Liver (tissue), 9 donors: Measurements from ENCODE around the gene NT5C3A. TPM values are rescaled to one million over a fixed set of nuclear protein-coding genes. Genes with fewer than 3 reads are reported as not detected.

Source experiments
- DNase-seq: peaks from one replicate; pipeline ENCODE4 v3.0.0-alpha.2; 2017; ENCODE audit warnings: low spot score
- H3K27ac ChIP-seq, 2 donors: one replicate each; pipeline ENCODE4 v1.7.0; 2013; ENCODE audit warnings: inconsistent platforms in 2 of 2, low read length in 2 of 2, control low read depth in 1 of 2, low read depth in 1 of 2, mild to moderate bottlenecking in 1 of 2
- H3K27me3 ChIP-seq, 4 donors: one replicate each; pipeline versions ENCODE4 v1.6.1 to v1.7.0; 2013; ENCODE audit warnings: low read length in 3 of 4, inconsistent platforms in 1 of 4, mild to moderate bottlenecking in 1 of 4, moderate library complexity in 1 of 4; ENCODE audit not compliant: control insufficient read depth in 4 of 4, insufficient read depth in 4 of 4
- H3K36me3 ChIP-seq, 4 donors: one replicate each; pipeline versions ENCODE4 v1.6.1 to v1.7.0; 2013; ENCODE audit warnings: low read length in 3 of 4, mild to moderate bottlenecking in 3 of 4, low read depth in 1 of 4, moderate library complexity in 1 of 4; ENCODE audit not compliant: control insufficient read depth in 4 of 4, insufficient read depth in 3 of 4
- H3K4me1 ChIP-seq, 4 donors: one replicate each; pipeline versions ENCODE4 v1.6.1 to v1.7.0; 2013; ENCODE audit warnings: low read length in 3 of 4, mild to moderate bottlenecking in 3 of 4, moderate library complexity in 1 of 4; ENCODE audit not compliant: control insufficient read depth in 4 of 4, insufficient read depth in 4 of 4
- H3K4me3 ChIP-seq, 3 donors: one replicate each; pipeline versions ENCODE4 v1.6.1 to v1.7.0; 2013; ENCODE audit warnings: low read length in 3 of 3, control low read depth in 1 of 3, low read depth in 1 of 3, mild to moderate bottlenecking in 1 of 3
- H3K9ac ChIP-seq, 2 donors: one replicate each; pipeline ENCODE4 v1.7.0; 2013; ENCODE audit warnings: low read length in 2 of 2, mild to moderate bottlenecking in 2 of 2, moderate library complexity in 2 of 2, control low read depth in 1 of 2, low read depth in 1 of 2
- H3K9me3 ChIP-seq, 4 donors: one replicate each; pipeline versions ENCODE4 v1.6.1 to v1.7.0; 2013; ENCODE audit warnings: low read length in 3 of 4; ENCODE audit not compliant: control insufficient read depth in 4 of 4
- ATF3 ChIP-seq: IDR thresholded peaks from 2 replicates; pipeline ENCODE4 v1.6.1; 2016; ENCODE audit warnings: antibody characterized with exemption
- EGR1 ChIP-seq, 2 donors: IDR thresholded peaks; 2 replicates each; pipeline ENCODE4 v1.6.1; 2016 to 2018; ENCODE audit warnings: antibody characterized with exemption in 2 of 2, low read depth in 2 of 2
- FOXA1 ChIP-seq: IDR thresholded peaks from 2 replicates; pipeline ENCODE4 v1.6.1; 2016; ENCODE audit warnings: antibody characterized with exemption
- FOXA2 ChIP-seq: IDR thresholded peaks from 2 replicates; pipeline ENCODE4 v1.6.1; 2016; ENCODE audit warnings: antibody characterized with exemption
- GABPA ChIP-seq, 2 donors: IDR thresholded peaks in 1 of 2; conservative IDR thresholded peaks in 1 of 2; 2 replicates each; pipeline ENCODE4 v1.6.1; 2016; ENCODE audit warnings: antibody characterized with exemption in 2 of 2, mild to moderate bottlenecking in 1 of 2, moderate library complexity in 1 of 2
- HNF4A ChIP-seq, 2 donors: conservative IDR thresholded peaks; 2 replicates each; pipeline ENCODE4 v1.6.1; 2016; ENCODE audit warnings: antibody characterized with exemption in 2 of 2, mild to moderate bottlenecking in 2 of 2
- HNF4G ChIP-seq: IDR thresholded peaks from 2 replicates; pipeline ENCODE4 v1.6.1; 2016; ENCODE audit warnings: antibody characterized with exemption
- JUND ChIP-seq, 2 donors: IDR thresholded peaks; 2 replicates each; pipeline ENCODE4 v1.6.1; 2016; ENCODE audit warnings: antibody characterized with exemption in 2 of 2
- MAX ChIP-seq: IDR thresholded peaks from 2 replicates; pipeline ENCODE4 v1.6.1; 2016; ENCODE audit warnings: antibody characterized with exemption
- NR2F2 ChIP-seq: IDR thresholded peaks from 2 replicates; pipeline ENCODE4 v1.6.1; 2016; ENCODE audit warnings: antibody characterized with exemption
- RAD21 ChIP-seq, 2 donors: IDR thresholded peaks; 2 replicates each; pipeline ENCODE4 v1.6.1; 2016; ENCODE audit warnings: antibody characterized with exemption in 2 of 2, mild to moderate bottlenecking in 2 of 2
- RXRA ChIP-seq, 2 donors: IDR thresholded peaks; 2 replicates each; pipeline ENCODE4 v1.6.1; 2017 to 2018; ENCODE audit warnings: antibody characterized with exemption in 2 of 2, mild to moderate bottlenecking in 1 of 2
- SP1 ChIP-seq: IDR thresholded peaks from 2 replicates; pipeline ENCODE4 v1.6.1; 2018; ENCODE audit warnings: antibody characterized with exemption, mild to moderate bottlenecking
- TAF1 ChIP-seq: conservative IDR thresholded peaks from 2 replicates; pipeline ENCODE4 v1.6.1; 2016; ENCODE audit warnings: antibody characterized with exemption, mild to moderate bottlenecking
- YY1 ChIP-seq: IDR thresholded peaks from 2 replicates; pipeline ENCODE4 v1.6.1; 2016; ENCODE audit warnings: antibody characterized with exemption, mild to moderate bottlenecking
- WGBS: extraction: QIAGEN DNeasy Blood & Tissue Kit; methylation state at CpG from one replicate; pipeline ENCODE4 v1.1.7; 2013; 5-methylcytosine and 5-hydroxymethylcytosine counted together
- polyA plus RNA-seq, 2 donors: library from polyadenylated mRNA; stranded (reverse) in 1 of 2; unstranded in 1 of 2; fragments of 200-250 nt in 1 of 2; fragments of >200 nt in 1 of 2; fragmentation: Nextera tagmentation in 1 of 2; extraction: Ambion mirVana in 1 of 2; gene quantifications; one replicate each; pipeline versions ENCODE4 v1.2.1 to v1.2.3, GENCODE V29; 2013 to 2015
- total RNA-seq, 2 donors: library from RNA; depleted of rRNA; stranded (reverse); fragments of >200 nt; gene quantifications; one replicate each; pipeline ENCODE4 v1.2.3, GENCODE V29; 2014
- TF ChIP-seq, protein P1 (sequence below): IDR thresholded peaks from 2 replicates; pipeline ENCODE4 v1.6.1; 2016; ENCODE audit warnings: antibody characterized with exemption
- TF ChIP-seq, protein P2 (sequence below): IDR thresholded peaks from 2 replicates; pipeline ENCODE4 v1.6.1; 2016; ENCODE audit warnings: antibody characterized with exemption, mild to moderate bottlenecking
- TF ChIP-seq, protein P3 (sequence below): fragments of 150-350 bp; IDR thresholded peaks from 2 replicates; pipeline ENCODE4 v1.5.1; 2017; ENCODE audit warnings: improper control_type of control experiment, low read depth, low read length; ENCODE audit not compliant: missing input control
- donor health status: healthy.
- donor health status: healthy.
- donor health status: healthy.
- donor health status: healthy.
- donor health status: healthy.

NT5C3A gene
- total and polyA plus RNA-seq, 4 donors = 4.3 to 41.6 (median 9.7) TPM

DNA sequence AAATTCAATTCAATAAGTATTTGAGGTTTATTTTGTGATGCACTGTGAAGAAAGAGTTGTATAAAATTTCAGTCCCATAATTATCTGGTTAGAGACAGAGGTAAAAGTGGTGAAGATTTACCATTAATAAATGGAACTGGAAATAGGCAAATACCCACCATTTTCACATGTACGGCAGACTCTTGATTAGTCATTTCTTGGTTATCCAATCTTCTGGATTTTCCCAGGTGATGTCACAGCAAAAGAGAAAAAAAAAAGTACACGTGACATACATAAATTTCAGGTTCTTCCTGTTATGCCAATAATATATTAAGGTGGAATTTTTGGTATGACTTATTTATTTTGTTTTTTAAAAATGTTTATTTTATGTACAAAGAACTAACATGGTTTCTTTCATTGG is 26.8 kb downstream of the NT5C3A start:
- DNase-seq = no peak
- no peaks in the 10 kb centered on the region for H3K27me3 ChIP-seq

DNA sequence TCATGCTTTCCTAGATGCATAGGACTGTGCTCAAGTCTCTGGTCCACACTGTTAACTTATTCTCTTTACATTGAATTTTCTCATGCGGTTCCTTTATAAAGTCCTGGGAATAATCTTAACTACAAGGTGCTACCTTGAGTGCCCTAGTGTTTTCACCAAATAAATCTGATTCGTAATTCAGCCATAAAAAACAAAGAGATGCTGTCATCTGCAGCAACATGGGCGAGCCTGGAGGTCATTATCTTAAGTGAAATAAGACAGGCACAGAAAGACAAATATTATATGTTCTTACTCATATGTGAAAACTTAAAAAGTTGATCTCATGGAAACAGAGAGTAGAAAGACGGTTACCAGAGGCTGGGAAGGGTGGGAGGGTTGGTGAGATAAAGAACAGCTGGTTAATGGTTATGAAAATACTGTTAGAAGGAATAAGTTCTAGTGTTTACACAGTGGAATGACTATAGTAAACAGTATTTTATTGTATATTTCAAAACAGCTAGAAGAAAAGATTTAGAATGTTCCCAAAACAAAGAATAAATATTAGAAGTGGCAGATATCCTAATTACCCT is 38.3 kb downstream of the NT5C3A start:
- TF ChIP-seq ATF3 (no peak), EGR1 (IDR thresholded peaks at IDR 0.05; ENCODE audit: low read depth in 2 of 2) (no peak), FOXA2 (no peak), HNF4A (conservative IDR thresholded peaks at IDR 0.05) (no peak), RXRA (IDR thresholded peaks at IDR 0.05) (no peak), JUND (IDR thresholded peaks at IDR 0.05) (no peak), HNF4G (no peak), SP1 (no peak), GABPA (IDR thresholded peaks at IDR 0.05 in 1 of 2, conservative IDR thresholded peaks at IDR 0.05 in 1 of 2) (no peak), NR2F2 (no peak), MAX (no peak), TAF1 (no peak), FOXA1 (no peak), YY1 (no peak), RAD21 (IDR thresholded peaks at IDR 0.05) (no peak)
- TF ChIP-seq, protein P1, sequence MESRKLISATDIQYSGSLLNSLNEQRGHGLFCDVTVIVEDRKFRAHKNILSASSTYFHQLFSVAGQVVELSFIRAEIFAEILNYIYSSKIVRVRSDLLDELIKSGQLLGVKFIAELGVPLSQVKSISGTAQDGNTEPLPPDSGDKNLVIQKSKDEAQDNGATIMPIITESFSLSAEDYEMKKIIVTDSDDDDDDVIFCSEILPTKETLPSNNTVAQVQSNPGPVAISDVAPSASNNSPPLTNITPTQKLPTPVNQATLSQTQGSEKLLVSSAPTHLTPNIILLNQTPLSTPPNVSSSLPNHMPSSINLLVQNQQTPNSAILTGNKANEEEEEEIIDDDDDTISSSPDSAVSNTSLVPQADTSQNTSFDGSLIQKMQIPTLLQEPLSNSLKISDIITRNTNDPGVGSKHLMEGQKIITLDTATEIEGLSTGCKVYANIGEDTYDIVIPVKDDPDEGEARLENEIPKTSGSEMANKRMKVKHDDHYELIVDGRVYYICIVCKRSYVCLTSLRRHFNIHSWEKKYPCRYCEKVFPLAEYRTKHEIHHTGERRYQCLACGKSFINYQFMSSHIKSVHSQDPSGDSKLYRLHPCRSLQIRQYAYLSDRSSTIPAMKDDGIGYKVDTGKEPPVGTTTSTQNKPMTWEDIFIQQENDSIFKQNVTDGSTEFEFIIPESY = no peak
- TF ChIP-seq, protein P2, sequence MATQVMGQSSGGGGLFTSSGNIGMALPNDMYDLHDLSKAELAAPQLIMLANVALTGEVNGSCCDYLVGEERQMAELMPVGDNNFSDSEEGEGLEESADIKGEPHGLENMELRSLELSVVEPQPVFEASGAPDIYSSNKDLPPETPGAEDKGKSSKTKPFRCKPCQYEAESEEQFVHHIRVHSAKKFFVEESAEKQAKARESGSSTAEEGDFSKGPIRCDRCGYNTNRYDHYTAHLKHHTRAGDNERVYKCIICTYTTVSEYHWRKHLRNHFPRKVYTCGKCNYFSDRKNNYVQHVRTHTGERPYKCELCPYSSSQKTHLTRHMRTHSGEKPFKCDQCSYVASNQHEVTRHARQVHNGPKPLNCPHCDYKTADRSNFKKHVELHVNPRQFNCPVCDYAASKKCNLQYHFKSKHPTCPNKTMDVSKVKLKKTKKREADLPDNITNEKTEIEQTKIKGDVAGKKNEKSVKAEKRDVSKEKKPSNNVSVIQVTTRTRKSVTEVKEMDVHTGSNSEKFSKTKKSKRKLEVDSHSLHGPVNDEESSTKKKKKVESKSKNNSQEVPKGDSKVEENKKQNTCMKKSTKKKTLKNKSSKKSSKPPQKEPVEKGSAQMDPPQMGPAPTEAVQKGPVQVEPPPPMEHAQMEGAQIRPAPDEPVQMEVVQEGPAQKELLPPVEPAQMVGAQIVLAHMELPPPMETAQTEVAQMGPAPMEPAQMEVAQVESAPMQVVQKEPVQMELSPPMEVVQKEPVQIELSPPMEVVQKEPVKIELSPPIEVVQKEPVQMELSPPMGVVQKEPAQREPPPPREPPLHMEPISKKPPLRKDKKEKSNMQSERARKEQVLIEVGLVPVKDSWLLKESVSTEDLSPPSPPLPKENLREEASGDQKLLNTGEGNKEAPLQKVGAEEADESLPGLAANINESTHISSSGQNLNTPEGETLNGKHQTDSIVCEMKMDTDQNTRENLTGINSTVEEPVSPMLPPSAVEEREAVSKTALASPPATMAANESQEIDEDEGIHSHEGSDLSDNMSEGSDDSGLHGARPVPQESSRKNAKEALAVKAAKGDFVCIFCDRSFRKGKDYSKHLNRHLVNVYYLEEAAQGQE = no peak
- TF ChIP-seq, protein P3, sequence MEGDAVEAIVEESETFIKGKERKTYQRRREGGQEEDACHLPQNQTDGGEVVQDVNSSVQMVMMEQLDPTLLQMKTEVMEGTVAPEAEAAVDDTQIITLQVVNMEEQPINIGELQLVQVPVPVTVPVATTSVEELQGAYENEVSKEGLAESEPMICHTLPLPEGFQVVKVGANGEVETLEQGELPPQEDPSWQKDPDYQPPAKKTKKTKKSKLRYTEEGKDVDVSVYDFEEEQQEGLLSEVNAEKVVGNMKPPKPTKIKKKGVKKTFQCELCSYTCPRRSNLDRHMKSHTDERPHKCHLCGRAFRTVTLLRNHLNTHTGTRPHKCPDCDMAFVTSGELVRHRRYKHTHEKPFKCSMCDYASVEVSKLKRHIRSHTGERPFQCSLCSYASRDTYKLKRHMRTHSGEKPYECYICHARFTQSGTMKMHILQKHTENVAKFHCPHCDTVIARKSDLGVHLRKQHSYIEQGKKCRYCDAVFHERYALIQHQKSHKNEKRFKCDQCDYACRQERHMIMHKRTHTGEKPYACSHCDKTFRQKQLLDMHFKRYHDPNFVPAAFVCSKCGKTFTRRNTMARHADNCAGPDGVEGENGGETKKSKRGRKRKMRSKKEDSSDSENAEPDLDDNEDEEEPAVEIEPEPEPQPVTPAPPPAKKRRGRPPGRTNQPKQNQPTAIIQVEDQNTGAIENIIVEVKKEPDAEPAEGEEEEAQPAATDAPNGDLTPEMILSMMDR = no peak
- H3K4me3 ChIP-seq = no peak overlapping the region
- 90% methylated on average over 4 of the region's 4 CpGs for WGBS
- no peaks in the 10 kb centered on the region for H3K4me1 ChIP-seq
- H3K27me3 ChIP-seq = no peaks in the 10 kb centered on the region
- no peak overlapping the region for H3K27ac ChIP-seq
- DNase-seq = no peak
- H3K9ac ChIP-seq = no peak overlapping the region
- peaks cover 4 to 24% (median 10%) of the 10 kb centered on the region in 4 donors for H3K36me3 ChIP-seq
- no peaks in the 10 kb centered on the region for H3K9me3 ChIP-seq

More for the DNA sequence above, 26.8 kb downstream of the NT5C3A start:
- Histone ChIP-seq H3K27ac (no peak overlapping the region), H3K4me3 (no peak overlapping the region), H3K36me3 (peaks cover 0 to 2% (median 0%) of the 10 kb centered on the region in 4 donors), H3K4me1 (peaks cover 2 to 29% (median 15%) of the 10 kb centered on the region in 4 donors), H3K9me3 (no peaks in the 10 kb centered on the region), H3K9ac (no peak overlapping the region)
- TF ChIP-seq TAF1 = no peak
- no peak for TF ChIP-seq NR2F2
- no peak for TF ChIP-seq RXRA (IDR thresholded peaks at IDR 0.05)
- no peak for TF ChIP-seq GABPA (IDR thresholded peaks at IDR 0.05 in 1 of 2, conservative IDR thresholded peaks at IDR 0.05 in 1 of 2)
- no peak for TF ChIP-seq HNF4A (conservative IDR thresholded peaks at IDR 0.05)
- TF ChIP-seq FOXA1 = no peak
- TF ChIP-seq, protein P3 = no peak
- no peak for TF ChIP-seq HNF4G
- no peak for TF ChIP-seq RAD21 (IDR thresholded peaks at IDR 0.05)
- TF ChIP-seq SP1 = no peak
- WGBS = 95% methylated on average over 2 of the region's 2 CpGs
